Heart left ventricle (tissue), 13 donors: ENCODE results near the gene TMEM171.

ENCODE experiments used
- CTCF ChIP-seq, 12 donors: fragments of 200-600 bp; sonication (generic) in 4 of 12; IDR thresholded peaks; one replicate each; pipeline versions ENCODE4 v1.5.0 to v1.8.0; 2018 to 2022; ENCODE audit warnings: antibody characterized with exemption in 12 of 12, mild to moderate bottlenecking in 5 of 12
- POLR2A ChIP-seq, 2 donors: fragments of 450-650 bp; IDR thresholded peaks; one replicate each; pipeline ENCODE4 v1.6.1; 2017; ENCODE audit warnings: antibody characterized with exemption in 2 of 2, mild to moderate bottlenecking in 2 of 2, moderate library complexity in 2 of 2
- donor health status: ischemic (EF 13 %, LVEDD 7.1; RV severe dilation, severe dysfunction).
- donor health status: DM: no; HTN: yes; CAD: no.
- donor health status: DM: no; HTN: no; CAD: no.
- donor health status: ischemic (EF 25% LVEDD 6.9; RV normal size, moderate dysfunction).
- donor health status: ischemic (EF 25% LVEDD 5.7; RV mildly dilated, moderate dysfunction).
- donor health status: ischemic (EF 35%, LVEDD 5.7; RV mildly dilated, moderate dysfunction).
- donor health status: nonischemic (EF 11% LVEDD 7.7; RV severe dilation, severe dysfunction).
- donor health status: DM: yes; HTN: yes; CAD: no.
- donor health status: PGD.
- donor health status: ischemic (EF 29% LVEDD 5.4; RV normal size, mild dysfunction).
- donor health status: nonischemic (EF 23%, LVEDD 6.1; RV moderate dilation, normal function).

- no peak for TF ChIP-seq CTCF (IDR thresholded peaks at IDR 0.05)
- no peak for TF ChIP-seq POLR2A (IDR thresholded peaks at IDR 0.05)
Observed at GRCh38 chr5:73153513-73153912, 33.1 kb downstream of the TMEM171 start.
